GM12892 (cell line): ENCODE results near the gene HMCN1.

Source experiments
- POLR2A ChIP-seq: IDR thresholded peaks from 2 replicates; pipeline ENCODE4 v1.6.1; 2011; ENCODE audit warnings: low read depth, low read length, control low read depth
- POLR2AphosphoS5 ChIP-seq: IDR thresholded peaks from 2 replicates; pipeline ENCODE4 v1.6.1; 2011; ENCODE audit warnings: low read depth, low read length, control low read depth
- TAF1 ChIP-seq: IDR thresholded peaks from 2 replicates; pipeline ENCODE4 v1.6.1; 2011; ENCODE audit warnings: low read depth, mild to moderate bottlenecking, control low read depth, low read length, borderline replicate concordance

GRCh38 chr1:185880779-185881333 is 146.7 kb downstream of the HMCN1 start:
- no peak for TF ChIP-seq TAF1
- no peak for TF ChIP-seq POLR2A
- TF ChIP-seq POLR2AphosphoS5, result no peak
